HG03135 (cell line): Measurements from ENCODE around the gene NECAB3.
A peak's percentile ranks its signal among the peaks of the same experiment; 100 is the strongest.
"Not testable (repeated sequence)": the region's sequence is repeated elsewhere in the genome, so short reads cannot be mapped to it uniquely, and the experiment has no call there.

Experiments
- ATAC-seq: cut with Tn5 transposase; IDR thresholded peaks from one replicate; pipeline ENCODE4 v1.9.1; 2021; ENCODE audit warnings: mild to moderate bottlenecking, moderate library complexity; ENCODE audit not compliant: unreplicated experiment

The NECAB3 gene

GRCh38 chr20:33674294-33675135 lies at the start of gene NECAB3:
Gene NECAB3 (minus strand): TSS chr20:33674428. CDS start chr20:33674352, 76 bp downstream.
- ATAC-seq = peak; percentile 42

- ATAC-seq = no peak
These were observed 47.3 kb upstream of the NECAB3 start for GRCh38 chr20:33721391-33722140.

GRCh38 chr20:33719989-33720709 lies 45.9 kb upstream of the NECAB3 start, which contains the start of gene PXMP4:
Gene PXMP4 (minus strand): TSS chr20:33720310. CDS start chr20:33720207, 103 bp downstream.
- peak; percentile 94 for ATAC-seq

GRCh38 chr20:33719277-33719988 lies 45.2 kb upstream of the NECAB3 start:
- no peak for ATAC-seq

- ATAC-seq = no peak
These were observed 42.3 kb upstream of the NECAB3 start for GRCh38 chr20:33716498-33716897.

GRCh38 chr20:33713865-33714367 lies 39.7 kb upstream of the NECAB3 start:
- ATAC-seq = no peak

GRCh38 chr20:33711446-33711738 lies 37.2 kb upstream of the NECAB3 start:
- ATAC-seq = no peak

- no peak for ATAC-seq
These were observed 36.6 kb upstream of the NECAB3 start for GRCh38 chr20:33710681-33711445.

GRCh38 chr20:33709905-33710541 lies 35.8 kb upstream of the NECAB3 start:
- ATAC-seq = no peak

- ATAC-seq = no peak
These were observed 35.2 kb upstream of the NECAB3 start for GRCh38 chr20:33709398-33709797.

- ATAC-seq = no peak
These were observed 33.4 kb upstream of the NECAB3 start for GRCh38 chr20:33707668-33708067.

- ATAC-seq = no peak
These were observed 30.1 kb upstream of the NECAB3 start for GRCh38 chr20:33704197-33704924.

GRCh38 chr20:33703498-33704137 lies 29.4 kb upstream of the NECAB3 start:
- ATAC-seq = no peak

- ATAC-seq = no peak
These were observed 28.6 kb upstream of the NECAB3 start for GRCh38 chr20:33702861-33703260.

GRCh38 chr20:33701629-33702450 lies 27.6 kb upstream of the NECAB3 start:
- no peak for ATAC-seq

GRCh38 chr20:33700696-33701441 lies 26.6 kb upstream of the NECAB3 start:
- not testable (repeated sequence) for ATAC-seq

- ATAC-seq = not testable (repeated sequence)
These were observed 24.7 kb upstream of the NECAB3 start for GRCh38 chr20:33698966-33699365.
